Ureter (tissue), 1 donor: ENCODE results near the gene PHIP. TPM values are rescaled to one million over a fixed set of nuclear protein-coding genes. Genes with fewer than 3 reads are reported as not detected.
"Not testable (repeated sequence)": the region's sequence is repeated elsewhere in the genome, so short reads cannot be mapped to it uniquely, and the experiment has no call there.

Source experiments
- DNase-seq: peaks from one replicate; pipeline ENCODE4 v3.0.0-alpha.2; 2020; ENCODE audit warnings: low spot score
- total RNA-seq: library from RNA; stranded (reverse); gene quantifications from one replicate; pipeline ENCODE4 v1.2.4, GENCODE V29; 2023
- donor health status: DM: yes; HTN: yes; CAD: no.

Gene PHIP
- 44.8 TPM for total RNA-seq

GRCh38 chr6:79078075-79078969 lies at the start of gene PHIP:
Gene PHIP (minus strand): TSS chr6:79078254. CDS start chr6:79078068, 186 bp downstream.
- peak; percentile 95 for DNase-seq

DNA sequence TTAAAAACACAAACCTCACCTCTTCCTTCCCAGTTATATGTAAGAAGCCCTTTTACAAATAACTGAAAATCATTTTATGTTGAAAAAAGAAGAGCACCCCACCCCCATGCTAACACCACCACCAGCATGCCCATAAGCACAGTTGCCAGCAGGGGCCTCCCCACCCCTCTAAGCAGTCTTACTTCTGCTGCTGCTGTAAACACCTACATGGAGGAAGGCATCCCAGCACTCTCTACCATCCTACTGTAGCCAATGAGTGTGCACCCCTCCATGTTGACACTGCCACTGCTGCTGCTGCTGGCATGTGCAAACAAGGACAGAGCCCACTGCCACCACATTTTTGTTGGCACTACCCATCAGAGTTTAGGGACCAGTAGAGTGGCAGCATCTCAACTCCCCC lies 49.6 kb upstream of the PHIP start:
- DNase-seq = no peak

- DNase-seq = no peak
These were observed 41.2 kb upstream of the PHIP start for GRCh38 chr6:79119217-79119616.

GRCh38 chr6:79117752-79118151 lies 39.7 kb upstream of the PHIP start:
- DNase-seq = no peak

DNA sequence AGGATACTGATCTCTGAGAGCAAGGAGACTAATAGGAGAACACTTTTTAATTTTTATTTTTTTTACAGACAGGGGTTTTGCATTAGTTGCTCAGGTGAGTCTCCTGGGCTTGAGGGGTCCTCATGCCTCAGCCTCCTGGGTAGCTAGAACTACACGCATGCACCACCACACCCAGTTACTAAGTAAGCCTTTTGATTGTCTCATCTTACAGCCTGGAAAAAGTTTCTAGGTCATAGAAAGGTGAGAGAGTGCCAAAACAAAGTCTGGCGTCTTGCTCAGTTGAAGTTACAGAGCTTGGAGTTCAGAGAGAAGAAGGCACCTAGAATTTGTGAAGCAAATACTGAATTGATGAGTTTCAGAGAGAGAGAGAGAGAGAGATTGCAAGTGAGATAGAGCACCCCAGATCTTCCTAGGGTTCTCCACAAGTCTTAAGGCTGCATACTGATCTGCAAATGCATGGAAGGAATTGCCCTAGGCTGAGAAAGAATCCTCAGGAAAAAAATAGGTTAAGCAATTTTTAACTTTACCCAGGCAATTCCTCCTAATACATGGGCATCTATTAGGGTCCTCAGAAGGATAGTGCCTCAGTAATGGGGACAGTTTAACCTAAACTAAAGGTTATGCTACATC lies 37.6 kb upstream of the PHIP start:
- no peak for DNase-seq

DNA sequence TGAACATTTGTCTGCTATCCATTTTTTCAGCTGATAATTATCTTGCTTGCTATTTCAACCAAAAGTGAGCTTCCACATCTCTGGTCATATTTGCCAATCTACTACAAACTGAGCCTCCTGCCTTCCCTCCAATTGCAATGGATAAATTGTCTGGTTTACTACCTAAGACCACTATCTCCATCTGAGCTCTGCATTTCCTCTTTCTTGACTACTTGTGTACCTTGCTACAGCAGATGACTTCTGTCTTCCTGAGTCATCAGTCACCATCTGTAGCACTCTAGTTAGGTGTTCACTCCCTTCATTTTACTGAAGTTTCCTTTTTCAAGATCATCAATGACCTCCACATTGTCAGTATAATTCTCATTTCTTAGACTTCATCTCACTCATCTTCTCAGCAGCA lies 33.5 kb upstream of the PHIP start:
- no peak for DNase-seq

DNA sequence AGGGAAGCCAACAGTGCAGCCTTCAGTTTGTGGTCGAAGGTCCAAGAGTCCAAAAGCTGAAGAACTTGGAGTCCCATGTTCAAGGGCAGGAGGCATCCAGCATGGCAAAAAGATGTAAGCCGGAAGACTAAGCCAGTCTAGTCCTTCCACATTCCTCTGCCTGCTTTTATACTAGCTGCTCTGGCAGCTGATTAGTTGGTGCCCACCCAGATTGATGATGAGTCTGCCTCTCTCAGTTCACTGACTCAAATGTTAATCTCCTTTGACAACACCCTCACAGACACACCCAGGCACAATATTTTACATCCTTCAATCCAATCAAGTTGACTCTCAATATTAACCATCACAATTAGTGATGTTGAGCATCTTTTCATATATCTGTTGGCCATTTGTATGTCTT lies 23.1 kb upstream of the PHIP start:
- DNase-seq = no peak

DNA sequence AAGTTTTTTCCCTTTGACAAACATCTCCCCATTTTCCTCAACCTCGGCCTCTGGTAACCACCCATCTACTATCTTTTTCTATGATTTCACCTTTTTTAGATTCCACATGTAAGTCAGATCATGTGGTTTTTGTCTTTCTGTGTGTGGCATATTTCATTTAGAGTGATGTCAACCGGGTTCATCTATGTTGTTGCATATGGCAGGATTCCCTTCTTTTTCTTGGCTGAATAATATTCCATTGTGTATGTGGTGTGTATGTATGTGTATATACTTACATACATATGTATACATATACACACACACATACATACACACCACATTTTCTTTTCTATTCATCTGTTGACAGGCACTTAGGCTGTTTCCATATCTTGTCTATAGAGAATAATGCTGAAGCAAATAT lies 22.2 kb upstream of the PHIP start:
- no peak for DNase-seq

GRCh38 chr6:79094938-79095337 lies 16.9 kb upstream of the PHIP start:
- DNase-seq = no peak

- DNase-seq = not testable (repeated sequence)
These were observed 13.7 kb upstream of the PHIP start for GRCh38 chr6:79091801-79092200.

DNA sequence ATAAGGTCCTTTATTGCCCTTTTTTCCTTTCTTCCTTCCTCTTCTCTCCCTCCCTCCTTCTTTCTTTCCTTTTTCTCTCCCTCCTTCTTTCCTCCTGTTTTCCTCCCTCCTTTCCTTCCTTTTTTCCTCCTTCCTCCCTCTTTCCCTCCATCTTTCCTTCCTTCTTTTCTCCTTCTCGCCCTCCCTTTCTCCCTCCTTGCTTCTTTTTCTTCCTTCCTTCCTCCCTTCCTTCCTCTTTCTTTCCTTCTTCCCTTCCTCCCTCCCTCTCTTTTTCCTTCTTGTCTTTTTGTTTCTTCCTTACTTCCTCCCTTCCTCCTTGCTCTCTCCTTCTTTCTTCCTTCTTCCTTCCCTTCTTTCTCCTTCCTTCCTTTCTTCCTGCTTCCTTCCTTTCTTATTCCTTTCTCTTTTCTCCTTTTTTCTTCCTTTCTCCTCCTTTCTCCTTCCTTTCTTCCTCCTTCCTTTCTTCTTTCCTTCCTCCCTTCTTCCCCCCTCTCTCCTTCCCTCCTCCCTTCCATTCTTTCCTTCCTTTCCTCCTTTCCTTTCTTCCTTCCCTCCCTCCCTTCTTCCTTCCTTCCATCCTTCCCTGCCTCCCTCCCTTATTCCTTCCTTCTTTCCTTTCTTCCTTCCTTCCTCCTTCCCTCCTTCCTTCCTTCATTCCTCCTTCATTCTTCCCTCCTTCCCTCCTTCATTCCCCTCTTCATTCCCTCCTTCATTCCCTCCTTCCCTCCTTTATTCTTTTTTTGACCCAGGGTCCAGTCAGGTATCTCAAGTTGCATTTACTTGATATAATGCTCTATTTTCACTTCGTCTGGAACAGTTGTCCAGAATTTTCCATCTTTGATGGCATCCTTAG lies 11.7 kb upstream of the PHIP start:
- DNase-seq = no peak

DNA sequence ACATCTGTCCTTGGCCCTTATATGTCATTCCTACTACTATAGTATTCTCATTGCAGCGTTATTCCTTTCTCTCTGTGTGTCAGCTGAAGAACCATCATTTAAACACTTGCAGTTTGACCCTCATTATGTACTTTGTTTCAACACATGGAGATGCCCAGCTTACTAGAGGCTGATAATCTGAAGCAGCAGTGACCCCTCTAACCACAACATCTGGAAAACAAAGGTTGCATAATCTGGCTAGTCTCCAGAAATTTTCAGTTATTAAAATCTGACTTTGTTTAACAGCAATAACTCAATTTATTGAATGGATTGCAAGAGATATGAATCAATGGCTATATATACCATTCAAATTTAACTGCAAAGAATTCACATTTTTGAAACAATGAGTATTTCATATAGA lies 6.6 kb upstream of the PHIP start:
- no peak for DNase-seq

DNA sequence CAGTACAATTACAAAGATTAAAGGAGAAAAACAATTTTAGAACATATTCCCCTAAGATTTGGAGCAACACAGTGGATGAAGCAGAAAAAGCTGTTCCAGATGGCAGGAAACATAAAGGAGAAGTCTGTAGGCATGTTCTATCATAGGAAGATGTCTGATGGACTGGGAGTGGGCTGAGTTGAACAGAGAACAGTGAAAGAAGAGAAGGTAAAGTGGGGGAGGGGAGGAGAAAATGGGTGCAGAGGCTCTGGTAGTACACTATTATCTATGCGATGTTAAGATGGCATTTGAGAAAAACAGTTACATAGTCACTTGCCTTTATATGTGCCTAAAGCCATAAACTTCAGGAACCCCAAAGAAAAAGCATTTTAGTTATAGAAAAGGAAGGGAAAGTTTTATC lies 4.2 kb upstream of the PHIP start:
- DNase-seq = no peak

DNA sequence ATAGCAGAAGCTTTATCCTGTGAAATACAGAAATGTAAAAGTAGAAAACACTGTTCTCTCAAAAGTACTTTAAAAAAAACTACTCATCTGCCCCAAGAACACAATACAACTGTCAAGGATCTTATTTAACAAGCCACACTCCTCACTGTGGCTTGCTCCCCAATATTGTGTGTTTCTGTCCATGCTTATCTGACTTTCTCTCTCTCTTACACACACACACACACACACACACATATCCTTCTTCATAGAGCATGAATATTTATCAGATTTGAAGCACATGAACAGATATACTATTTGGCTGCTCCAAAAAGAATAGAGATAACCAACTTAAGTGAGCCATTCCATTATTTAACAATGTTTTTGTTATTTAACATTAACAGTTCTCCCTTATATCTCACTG lies 3.6 kb upstream of the PHIP start:
- DNase-seq = no peak

GRCh38 chr6:79079561-79080041 lies 1.5 kb upstream of the PHIP start:
- DNase-seq = no peak

- DNase-seq = no peak
These were observed 359 bp downstream of the PHIP start for GRCh38 chr6:79077715-79078074.

DNA sequence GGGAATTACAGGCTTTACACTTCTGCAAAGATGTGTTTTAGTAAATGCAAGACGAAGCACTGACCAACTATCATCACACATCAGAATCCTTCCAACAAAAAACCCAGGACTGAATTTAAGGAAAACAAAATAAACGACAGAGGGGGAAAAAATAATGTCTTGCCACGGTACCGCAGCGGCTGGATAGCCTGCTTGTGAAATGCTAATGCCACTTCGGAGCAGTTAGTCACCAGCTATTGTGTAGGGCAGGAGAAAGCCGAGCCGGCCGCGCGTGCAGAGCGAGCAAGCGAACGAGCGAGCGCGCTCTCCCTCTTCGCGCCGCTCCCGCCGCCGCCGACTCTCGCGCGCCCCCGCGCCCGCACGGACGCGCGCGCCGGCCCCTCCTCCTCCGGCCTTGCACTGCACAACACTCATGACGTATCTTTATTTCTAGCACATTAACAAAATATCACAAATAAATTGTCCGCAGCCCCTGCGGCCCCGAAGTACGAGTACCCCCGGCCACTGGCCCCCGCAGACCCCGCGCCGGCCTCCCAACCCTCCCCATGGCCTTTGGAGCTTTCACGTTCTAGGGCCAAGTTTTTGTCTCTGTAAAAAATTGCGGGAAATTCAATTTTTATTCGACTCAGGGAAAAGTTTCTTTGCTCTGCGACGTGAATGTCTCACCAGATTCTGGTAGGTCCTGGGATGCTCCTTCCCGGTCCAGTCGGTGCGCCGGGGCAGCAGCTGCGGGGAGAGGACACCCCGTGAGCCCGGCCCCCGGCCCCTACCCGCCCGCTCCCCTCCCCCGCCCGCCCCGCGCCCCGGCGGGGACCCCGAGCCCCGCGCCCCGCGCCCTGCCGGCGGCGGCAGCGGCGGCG lies 1.0 kb downstream of the PHIP start:
- peak; percentile 91 for DNase-seq

- no peak for DNase-seq
These were observed 1.9 kb downstream of the PHIP start for GRCh38 chr6:79076160-79076559.

DNA sequence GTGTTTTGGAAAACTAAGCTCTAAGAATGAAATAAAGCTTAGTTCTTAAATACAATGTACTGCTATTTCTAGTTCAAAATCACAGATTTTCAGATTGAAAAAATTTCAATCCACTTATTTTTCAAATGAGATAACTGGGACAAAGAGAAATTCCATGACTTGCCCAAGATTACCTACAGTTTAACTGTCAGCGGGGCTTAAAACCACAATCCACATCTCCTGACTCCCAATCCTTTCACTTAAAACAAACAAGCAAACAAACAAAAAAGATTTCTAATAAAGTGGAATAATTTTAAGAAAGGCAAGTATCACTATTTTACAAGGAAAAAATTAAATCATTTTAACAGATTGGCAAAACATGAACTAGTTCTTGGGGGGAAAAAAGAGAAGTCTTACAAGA lies 4.2 kb downstream of the PHIP start:
- no peak for DNase-seq

GRCh38 chr6:79072640-79073181 lies 5.3 kb downstream of the PHIP start:
- no peak for DNase-seq

GRCh38 chr6:79071547-79071946 lies 6.5 kb downstream of the PHIP start:
- DNase-seq = no peak
